ENCODE data around the gene TSNAXIP1.

DNA sequence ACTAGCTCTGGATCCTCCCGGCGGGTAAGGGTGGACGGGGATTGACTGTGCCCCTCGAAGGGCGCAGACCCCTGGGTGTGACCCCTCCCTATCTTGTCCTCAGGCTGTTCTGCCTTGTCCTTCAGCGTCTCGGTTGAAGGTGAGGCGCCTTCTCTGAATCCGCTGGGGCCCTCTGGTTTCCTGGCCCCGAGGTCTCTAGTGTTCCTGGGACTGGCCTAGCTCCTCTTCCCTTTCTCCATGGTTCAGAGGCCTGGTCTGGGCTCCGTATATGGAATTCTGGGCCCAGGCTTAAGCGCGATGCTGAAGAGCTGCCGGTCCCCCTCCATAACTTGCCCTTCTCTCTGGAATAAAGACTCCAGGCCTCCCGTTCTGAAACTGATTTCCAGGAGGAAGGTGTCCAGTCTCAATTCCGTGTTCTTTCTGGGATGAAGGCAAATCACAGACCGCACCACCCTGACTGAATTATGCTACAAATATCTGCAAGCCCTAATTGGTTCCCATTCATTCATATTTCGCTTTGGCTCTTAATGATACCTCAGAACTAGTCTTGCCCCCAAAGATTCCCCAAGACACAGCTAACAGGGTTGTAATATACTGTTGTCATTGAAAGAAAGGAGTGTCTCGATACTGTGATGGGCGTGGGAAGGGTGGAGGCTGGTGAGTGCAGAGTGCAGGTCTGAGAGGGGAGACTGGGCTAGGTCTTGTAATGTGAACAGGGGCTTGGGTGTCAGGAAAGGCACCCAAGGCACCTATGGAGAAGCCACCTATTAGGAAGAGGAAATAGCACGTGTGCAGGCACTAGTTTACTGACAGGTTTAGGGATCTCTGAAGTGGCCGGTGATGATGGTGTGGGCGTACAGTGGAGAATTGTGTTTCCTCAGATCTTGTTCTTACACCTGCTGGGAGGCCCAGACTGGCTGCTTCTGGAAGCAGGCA, 67.0 kb downstream of the TSNAXIP1 start:
- TF ChIP-seq, protein P1, sequence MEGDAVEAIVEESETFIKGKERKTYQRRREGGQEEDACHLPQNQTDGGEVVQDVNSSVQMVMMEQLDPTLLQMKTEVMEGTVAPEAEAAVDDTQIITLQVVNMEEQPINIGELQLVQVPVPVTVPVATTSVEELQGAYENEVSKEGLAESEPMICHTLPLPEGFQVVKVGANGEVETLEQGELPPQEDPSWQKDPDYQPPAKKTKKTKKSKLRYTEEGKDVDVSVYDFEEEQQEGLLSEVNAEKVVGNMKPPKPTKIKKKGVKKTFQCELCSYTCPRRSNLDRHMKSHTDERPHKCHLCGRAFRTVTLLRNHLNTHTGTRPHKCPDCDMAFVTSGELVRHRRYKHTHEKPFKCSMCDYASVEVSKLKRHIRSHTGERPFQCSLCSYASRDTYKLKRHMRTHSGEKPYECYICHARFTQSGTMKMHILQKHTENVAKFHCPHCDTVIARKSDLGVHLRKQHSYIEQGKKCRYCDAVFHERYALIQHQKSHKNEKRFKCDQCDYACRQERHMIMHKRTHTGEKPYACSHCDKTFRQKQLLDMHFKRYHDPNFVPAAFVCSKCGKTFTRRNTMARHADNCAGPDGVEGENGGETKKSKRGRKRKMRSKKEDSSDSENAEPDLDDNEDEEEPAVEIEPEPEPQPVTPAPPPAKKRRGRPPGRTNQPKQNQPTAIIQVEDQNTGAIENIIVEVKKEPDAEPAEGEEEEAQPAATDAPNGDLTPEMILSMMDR (IDR thresholded peaks at IDR 0.05), result no peak
- no peak for TF ChIP-seq POLR2A (IDR thresholded peaks at IDR 0.05)
